DND-41 (cell line): ENCODE data around the gene PLEKHA7.

Source experiments
- ATAC-seq: fragments of 200-7000 bp; cut with Tn5 transposase; 3 replicates; pipeline ENCODE4 v1.9.1; 2021; ENCODE audit warnings: low read depth; ENCODE audit not compliant: insufficient read depth
- DNase-seq: peaks from one replicate; pipeline ENCODE4 v3.0.0-alpha.2; 2020
- H2AFZ ChIP-seq: 2 replicates; pipeline ENCODE4 v1.6.0; 2012; ENCODE audit warnings: low read depth, low read length
- H3K27ac ChIP-seq: 2 replicates; pipeline ENCODE4 v1.5.1; 2012; ENCODE audit warnings: low read length, inconsistent platforms
- H3K27me3 ChIP-seq: fragments of 200-600 bp; sonication (generic); 2 replicates; pipeline ENCODE4 v1.6.0; 2012; ENCODE audit warnings: low read length, mild to moderate bottlenecking, inconsistent platforms; ENCODE audit not compliant: insufficient read depth, poor library complexity
- H3K36me3 ChIP-seq: 2 replicates; pipeline ENCODE4 v1.5.1; 2012; ENCODE audit warnings: low read length, inconsistent platforms; ENCODE audit not compliant: insufficient read depth
- H3K4me1 ChIP-seq: 2 replicates; pipeline ENCODE4 v1.5.1; 2012; ENCODE audit warnings: mild to moderate bottlenecking, low read length; ENCODE audit not compliant: insufficient read depth
- H3K4me2 ChIP-seq: 2 replicates; pipeline ENCODE4 v1.6.0; 2012; ENCODE audit warnings: mild to moderate bottlenecking, moderate library complexity, low read length, inconsistent platforms; ENCODE audit not compliant: insufficient read depth
- H3K4me3 ChIP-seq, 2 experiments: fragments of 200-600 bp in 1 of 2; shearing (Covaris generic) in 1 of 2; 2 replicates each; pipeline ENCODE4 v1.5.1; 2012 to 2016; ENCODE audit warnings: inconsistent platforms in 2 of 2, low read length in 2 of 2, mild to moderate bottlenecking in 2 of 2, low read depth in 1 of 2, moderate library complexity in 1 of 2
- H3K79me2 ChIP-seq: 2 replicates; pipeline ENCODE4 v1.6.0; 2012; ENCODE audit warnings: low read length, inconsistent platforms; ENCODE audit not compliant: insufficient read depth
- H3K9ac ChIP-seq: 2 replicates; pipeline ENCODE4 v1.6.0; 2012; ENCODE audit warnings: low read depth, mild to moderate bottlenecking, inconsistent platforms, low read length, moderate library complexity
- H3K9me3 ChIP-seq: 2 replicates; pipeline ENCODE4 v1.5.1; 2012; ENCODE audit warnings: low read length, moderate library complexity, mild to moderate bottlenecking, inconsistent platforms; ENCODE audit not compliant: insufficient read depth, severe bottlenecking
- H4K20me1 ChIP-seq: 2 replicates; pipeline ENCODE4 v1.6.0; 2012; ENCODE audit warnings: low read length; ENCODE audit not compliant: insufficient read depth
- CTCF ChIP-seq: IDR thresholded peaks from 2 replicates; pipeline ENCODE4 v1.5.1; 2012; ENCODE audit warnings: borderline replicate concordance, low read length, moderate library complexity, mild to moderate bottlenecking; ENCODE audit not compliant: poor library complexity, severe bottlenecking; ENCODE audit errors: extremely low read depth
- EZH2 ChIP-seq: IDR thresholded peaks from 3 replicates; pipeline ENCODE4 v1.6.1; 2012; ENCODE audit warnings: borderline replicate concordance, low read depth, mild to moderate bottlenecking, moderate library complexity, low read length, inconsistent platforms; ENCODE audit not compliant: severe bottlenecking

The PLEKHA7 gene

DNA sequence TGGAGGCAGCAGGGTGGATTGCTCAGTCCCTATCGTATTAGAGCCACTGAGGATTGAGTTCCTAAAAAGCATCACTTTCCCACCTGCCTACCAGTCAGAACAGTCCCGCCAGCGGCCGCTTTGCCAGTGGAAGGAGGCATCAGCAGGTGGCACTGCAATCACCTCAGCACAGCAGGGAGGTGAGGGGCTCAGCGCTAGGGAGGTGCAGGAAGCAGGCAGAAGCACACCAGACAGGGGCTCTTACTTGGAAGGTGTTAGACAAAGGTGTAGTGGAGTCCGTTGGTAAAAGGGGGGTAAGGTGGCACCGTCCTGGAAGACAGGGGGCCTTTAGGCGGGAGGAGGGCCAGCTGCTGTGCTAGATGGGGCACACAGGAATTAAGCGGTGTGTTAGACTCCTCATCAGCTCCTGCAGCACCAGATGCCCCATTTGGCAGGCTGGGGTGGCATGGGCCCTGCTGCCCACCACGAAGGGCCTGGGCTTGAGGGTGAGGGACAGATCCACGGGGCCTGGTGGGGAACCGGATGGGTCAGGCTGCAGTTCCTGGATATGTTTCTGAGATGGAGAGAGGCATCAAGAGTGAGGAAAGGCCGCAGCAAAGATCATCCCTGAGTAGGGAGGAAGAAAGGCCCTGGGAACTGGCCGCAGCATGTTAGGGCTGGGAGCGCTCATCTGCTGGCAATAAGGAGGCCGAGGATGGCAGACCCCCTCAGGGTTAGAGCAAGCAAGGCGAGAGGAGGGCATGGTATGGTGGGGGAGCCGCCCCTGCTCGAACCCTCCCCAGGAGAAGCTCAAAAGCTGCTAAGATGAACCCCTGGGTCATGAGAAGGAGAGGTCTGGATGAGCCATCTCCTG lies 233.3 kb downstream of the PLEKHA7 start:
- ATAC-seq, result no peak
- no peak overlapping the region for H2AFZ ChIP-seq

GRCh38 chr11:16780146-16780545 lies 234.1 kb downstream of the PLEKHA7 start:
- ATAC-seq, result no peak
- Histone ChIP-seq H3K9me3 (no peaks in the 10 kb centered on the region), H3K27ac (no peak overlapping the region), H3K4me2 (no peak overlapping the region), H3K79me2 (no peaks in the 10 kb centered on the region), H4K20me1 (no peaks in the 10 kb centered on the region), H3K36me3 (no peaks in the 10 kb centered on the region), H3K9ac (no peak overlapping the region), H3K27me3 (no peaks in the 10 kb centered on the region), H3K4me1 (no peaks in the 10 kb centered on the region), H3K4me3 (no peak overlapping the region), H2AFZ (no peak overlapping the region)
- no peak for DNase-seq
- TF ChIP-seq CTCF (no peak), EZH2 (no peak)

More for the DNA sequence above, 233.3 kb downstream of the PLEKHA7 start:
- Histone ChIP-seq H3K27ac (no peak overlapping the region), H3K4me3 (no peak overlapping the region), H3K9ac (no peak overlapping the region), H3K36me3 (no peaks in the 10 kb centered on the region), H3K9me3 (no peaks in the 10 kb centered on the region), H3K4me1 (no peaks in the 10 kb centered on the region), H3K4me2 (no peak overlapping the region), H3K79me2 (no peaks in the 10 kb centered on the region), H3K27me3 (no peaks in the 10 kb centered on the region), H4K20me1 (no peaks in the 10 kb centered on the region)
- DNase-seq, result no peak
- TF ChIP-seq EZH2 (no peak), CTCF (no peak)

DNA sequence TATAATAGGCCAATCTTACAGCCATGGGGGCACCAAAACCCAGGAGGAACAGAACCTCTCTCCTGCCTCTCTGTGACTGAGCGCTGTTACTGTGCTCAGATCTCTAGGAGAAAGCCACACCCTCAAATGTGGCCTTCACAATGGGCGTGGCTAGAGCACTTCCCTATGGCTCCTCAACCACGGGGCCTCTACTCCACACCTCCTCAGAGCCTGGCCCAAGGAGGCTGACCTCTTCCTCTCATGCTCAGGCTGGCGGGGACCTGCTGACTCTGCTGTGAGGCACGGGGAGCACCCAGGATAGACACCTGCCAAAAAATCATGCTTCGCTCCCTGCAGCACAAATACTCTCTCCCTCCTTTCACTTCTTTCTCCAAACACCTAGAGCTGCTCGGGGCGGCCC lies 234.8 kb downstream of the PLEKHA7 start:
- Histone ChIP-seq H3K36me3 (no peaks in the 10 kb centered on the region), H3K9me3 (no peaks in the 10 kb centered on the region), H2AFZ (no peak overlapping the region), H3K27me3 (no peaks in the 10 kb centered on the region), H3K4me2 (no peak overlapping the region), H3K27ac (no peak overlapping the region), H3K79me2 (no peaks in the 10 kb centered on the region), H3K4me1 (no peaks in the 10 kb centered on the region), H3K4me3 (no peak overlapping the region), H4K20me1 (no peaks in the 10 kb centered on the region), H3K9ac (no peak overlapping the region)
- TF ChIP-seq CTCF, result no peak
- no peak for TF ChIP-seq EZH2
- ATAC-seq (no peak), DNase-seq (no peak)

DNA sequence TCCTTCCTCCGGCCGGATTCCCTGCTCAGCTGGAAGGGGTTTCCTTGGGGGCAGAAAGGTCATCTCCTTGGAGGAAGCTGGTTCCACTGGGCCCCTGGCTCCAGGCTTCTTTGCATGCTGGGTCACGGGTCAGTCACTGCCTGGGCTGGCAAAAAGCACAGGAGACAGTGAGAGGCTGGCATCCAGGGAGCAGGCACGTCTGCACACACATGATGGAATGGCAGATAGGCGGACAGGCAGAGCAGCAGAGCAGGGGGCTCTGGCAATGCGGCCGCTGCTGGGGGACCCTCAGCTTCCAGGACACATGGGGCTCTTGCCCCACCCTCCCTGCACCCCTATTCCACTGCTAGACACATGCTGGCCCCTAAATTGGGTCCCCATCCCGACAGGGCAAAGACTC lies 235.3 kb downstream of the PLEKHA7 start:
- ATAC-seq (no peak), DNase-seq (no peak)
- Histone ChIP-seq H3K9me3 (no peaks in the 10 kb centered on the region), H3K36me3 (no peaks in the 10 kb centered on the region), H4K20me1 (no peaks in the 10 kb centered on the region), H3K4me1 (no peaks in the 10 kb centered on the region), H3K27me3 (peaks cover 4% of the 10 kb centered on the region), H3K4me3 (no peak overlapping the region), H3K27ac (no peak overlapping the region), H3K4me2 (no peak overlapping the region), H2AFZ (no peak overlapping the region), H3K9ac (no peak overlapping the region), H3K79me2 (no peaks in the 10 kb centered on the region)
- TF ChIP-seq CTCF (no peak), EZH2 (no peak)
